Uterus (tissue), 2 donors: ENCODE data around the gene GALNT9.

Experiments
- CTCF ChIP-seq, 4 experiments: fragments of 200-600 bp in 2 of 4; fragments of 450-650 bp in 2 of 4; sonication (generic) in 2 of 4; IDR thresholded peaks; one replicate each; pipeline ENCODE4 v1.5.1; 2016 to 2019; ENCODE audit warnings: antibody characterized with exemption in 4 of 4, mild to moderate bottlenecking in 2 of 4, moderate library complexity in 1 of 4
- POLR2A ChIP-seq, 2 donors: fragments of 450-650 bp; IDR thresholded peaks; one replicate each; pipeline ENCODE4 v1.6.1; 2016; ENCODE audit warnings: antibody characterized with exemption in 2 of 2, mild to moderate bottlenecking in 1 of 2, moderate library complexity in 1 of 2

DNA sequence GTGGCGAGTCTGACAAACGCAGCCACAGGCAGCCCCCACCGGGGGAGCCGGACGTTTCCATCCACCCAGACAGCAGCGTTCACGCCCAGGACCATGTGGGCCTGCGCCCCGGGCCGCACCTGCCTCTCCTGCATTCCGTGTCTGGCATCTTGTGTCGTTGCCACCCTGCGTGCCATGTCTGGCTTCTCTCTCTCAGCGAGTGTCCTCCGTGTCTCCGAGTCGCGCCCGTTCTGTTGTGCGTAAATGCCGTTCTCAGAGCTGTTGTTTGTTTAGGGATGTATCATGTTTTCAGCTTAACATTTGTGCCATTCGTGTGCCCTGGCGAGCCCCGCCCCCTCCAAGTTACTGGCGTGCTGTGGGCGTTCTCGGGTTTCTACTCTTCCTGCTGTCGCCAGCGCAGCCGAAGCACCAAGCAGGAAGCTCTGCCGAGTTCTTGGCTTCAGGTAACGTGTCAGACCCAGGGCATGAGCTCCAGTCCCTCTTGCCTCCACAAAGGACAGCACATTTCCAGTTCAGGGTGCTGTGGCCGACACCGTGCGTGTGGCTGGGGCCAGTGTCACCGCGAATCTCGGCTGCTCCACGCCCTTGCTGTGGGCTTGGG is 150.5 kb downstream of the GALNT9 start:
- no peak for TF ChIP-seq CTCF (IDR thresholded peaks at IDR 0.05)
- TF ChIP-seq POLR2A (IDR thresholded peaks at IDR 0.05), result no peak
